B cell (primary cell): ENCODE data around the gene CLEC18B. TPM values are rescaled to one million over a fixed set of nuclear protein-coding genes. Genes with fewer than 3 reads are reported as not detected.

Experiments used
- ATAC-seq: fragments of 200-7000 bp; cut with Tn5 transposase; one replicate; pipeline ENCODE4 v1.10.0; 2021; ENCODE audit warnings: low read depth, mild to moderate bottlenecking, moderate number of reproducible peaks, moderate library complexity
- CTCF ChIA-PET: fragments of 350-600 bp; sonication (Branson Sonifier 250); formaldehyde crosslinking; loops from one replicate; lab custom pipeline; 2021; ENCODE audit warnings: antibody characterized with exemption, inconsistent platforms; lab: Charles Lee
- POLR2A ChIA-PET: fragments of 350-600 bp; sonication (Branson Sonifier 250); formaldehyde crosslinking; loops from one replicate; lab custom pipeline; 2021; ENCODE audit warnings: antibody characterized with exemption; lab: Charles Lee
- DNase-seq: peaks from one replicate; pipeline ENCODE4 v3.0.0; 2013
- H2AFZ ChIP-seq: 2 replicates; pipeline ENCODE4 v1.6.1; 2012; ENCODE audit warnings: mild to moderate bottlenecking, low read depth, low read length; ENCODE audit not compliant: insufficient read depth, poor library complexity, severe bottlenecking
- H3K27ac ChIP-seq, 2 donors: 1 replicate in 1 of 2; 2 replicates in 1 of 2; pipeline ENCODE4 v1.5.1; 2012 to 2013; ENCODE audit warnings: low read length in 2 of 2, mild to moderate bottlenecking in 2 of 2, moderate library complexity in 1 of 2
- H3K27me3 ChIP-seq, 4 experiments: fragments of 200-600 bp in 1 of 4; sonication (generic) in 1 of 4; replicated peaks in 1 of 4; 1 replicate in 2 of 4; 2 replicates in 2 of 4; pipeline versions ENCODE4 v1.6.1 to v1.7.0; 2013 to 2016; ENCODE audit warnings: low read length in 3 of 4, mild to moderate bottlenecking in 2 of 4, mixed read lengths in 1 of 4, moderate library complexity in 1 of 4; ENCODE audit not compliant: insufficient read depth in 4 of 4, control insufficient read depth in 3 of 4; ENCODE audit errors: control extremely low read depth in 1 of 4
- H3K36me3 ChIP-seq, 2 experiments: replicated peaks in 1 of 2; 1 replicate in 1 of 2; 2 replicates in 1 of 2; pipeline versions ENCODE4 v1.6.1 to v1.7.1; 2013; ENCODE audit warnings: low read length in 1 of 2; ENCODE audit not compliant: insufficient read depth in 2 of 2, control insufficient read depth in 1 of 2; ENCODE audit errors: control extremely low read depth in 1 of 2, extremely low read depth in 1 of 2
- H3K4me1 ChIP-seq, 2 donors: fragments of 200-600 bp in 1 of 2; sonication (generic) in 1 of 2; 1 replicate in 1 of 2; 2 replicates in 1 of 2; pipeline versions ENCODE4 v1.5.1 to v1.6.1; 2013 to 2017; ENCODE audit warnings: low read length in 2 of 2; ENCODE audit not compliant: control insufficient read depth in 2 of 2, insufficient read depth in 2 of 2
- H3K4me2 ChIP-seq: replicated peaks from 2 replicates; pipeline ENCODE3; 2012; ENCODE audit warnings: mild to moderate bottlenecking, low read depth, low read length; ENCODE audit not compliant: poor library complexity, severe bottlenecking
- H3K4me3 ChIP-seq, 5 experiments: fragments of 200-600 bp in 1 of 5; sonication (generic) in 1 of 5; 1 replicate in 3 of 5; 2 replicates in 2 of 5; pipeline versions ENCODE4 v1.5.1 to v1.7.0; 2011 to 2016; ENCODE audit warnings: low read length in 4 of 5, mild to moderate bottlenecking in 4 of 5, low read depth in 2 of 5, control low read depth in 1 of 5, moderate library complexity in 1 of 5; ENCODE audit not compliant: insufficient read depth in 1 of 5; ENCODE audit errors: control extremely low read depth in 1 of 5, extremely low read depth in 1 of 5
- H3K79me2 ChIP-seq: fragments of 200-600 bp; sonication (generic); one replicate; pipeline ENCODE4 v1.6.0; 2016; ENCODE audit warnings: low read length; ENCODE audit not compliant: control insufficient read depth, insufficient read depth
- H3K9ac ChIP-seq: fragments of 200-600 bp; sonication (generic); 2 replicates; pipeline ENCODE4 v1.6.1; 2017; ENCODE audit warnings: mild to moderate bottlenecking, low read length, moderate library complexity
- H3K9me3 ChIP-seq, 3 donors: one replicate each; pipeline versions ENCODE4 v1.6.1 to v1.7.1; 2013; ENCODE audit warnings: low read length in 2 of 3; ENCODE audit not compliant: control insufficient read depth in 2 of 3, insufficient read depth in 1 of 3; ENCODE audit errors: control extremely low read depth in 1 of 3
- H4K20me1 ChIP-seq: 2 replicates; pipeline ENCODE4 v1.6.0; 2012; ENCODE audit warnings: mild to moderate bottlenecking, low read length; ENCODE audit not compliant: insufficient read depth, control insufficient read depth, poor library complexity, severe bottlenecking
- H3K27ac Mint-ChIP-seq: one replicate; pipeline ENCODE4 v1.8.0; 2021; ENCODE audit warnings: mixed read lengths
- H3K27me3 Mint-ChIP-seq: one replicate; pipeline ENCODE4 v1.8.0; 2021; ENCODE audit warnings: mixed read lengths
- H3K4me1 Mint-ChIP-seq: one replicate; pipeline ENCODE4 v1.8.0; 2021; ENCODE audit warnings: mixed read lengths
- H3K4me3 Mint-ChIP-seq: one replicate; pipeline ENCODE4 v1.8.0; 2021; ENCODE audit warnings: mixed read lengths
- H3K9me3 Mint-ChIP-seq: one replicate; pipeline ENCODE4 v1.8.0; 2022; ENCODE audit warnings: mixed read lengths; ENCODE audit not compliant: insufficient read depth
- CTCF ChIP-seq: fragments of 200-600 bp; IDR thresholded peaks from one replicate; pipeline ENCODE4 v1.8.0; 2022; ENCODE audit warnings: antibody characterized with exemption, mild to moderate bottlenecking
- EZH2 ChIP-seq: IDR thresholded peaks from 2 replicates; pipeline ENCODE4 v1.6.1; 2012; ENCODE audit warnings: borderline replicate concordance, low read depth, mild to moderate bottlenecking, moderate library complexity, low read length; ENCODE audit not compliant: insufficient read depth, poor library complexity, severe bottlenecking
- WGBS: methylation state at CpG from one replicate; pipeline ENCODE4 v1.1.5; 2013; ENCODE audit warnings: missing lambda C conversion rate; ENCODE audit not compliant: insufficient coverage; 5-methylcytosine and 5-hydroxymethylcytosine counted together
- intact Hi-C: fragments of 100-400 bp; cut with micrococcal nuclease; formaldehyde crosslinking; loops from one replicate; pipeline ENCODE4 v1.10.0; 2022
- polyA plus RNA-seq: library from polyadenylated mRNA; depleted of rRNA; stranded (reverse); fragments of >200 nt; gene quantifications from 2 replicates; pipeline ENCODE4 v1.2.3, GENCODE V29; 2012
- total RNA-seq, 2 donors: library from RNA; stranded (reverse); fragments of 120-200 nt in 1 of 2; gene quantifications; 1 replicate in 1 of 2; 2 replicates in 1 of 2; pipeline versions ENCODE4 v1.2.3 to v1.2.4, GENCODE V29; 2013 to 2022

The CLEC18B gene
- total and polyA plus RNA-seq, 2 donors (not counting 1 experiment from before 2014, with no cell fraction given) = 1.0 to 1.6 TPM

- Histone ChIP-seq H3K4me1 (peaks cover 4 to 13% of the 10 kb centered on the region in 2 donors), H3K27ac (no peak overlapping the region), H2AFZ (no peak overlapping the region), H4K20me1 (peaks cover 4% of the 10 kb centered on the region), H3K4me2 (no peak overlapping the region), H3K9ac (no peak overlapping the region), H3K27me3 (no peaks in the 10 kb centered on the region), H3K9me3 (no peaks in the 10 kb centered on the region), H3K4me3 (no peak overlapping the region), H3K36me3 (peaks cover 0 to 44% of the 10 kb centered on the region in 2 experiments), H3K79me2 (no peaks in the 10 kb centered on the region)
- WGBS = 100% methylated on average over 5 of the region's 5 CpGs
- no peak overlapping the region for H3K4me3 Mint-ChIP-seq
- DNase-seq = no peak
- ChIA-PET CTCF (no interaction called here), POLR2A (no interaction called here)
- intact Hi-C loops = no loop called here
- TF ChIP-seq EZH2 (no peak), CTCF (no peak)
- no peaks in the 10 kb centered on the region for H3K9me3 Mint-ChIP-seq
- no peaks in the 10 kb centered on the region for H3K27me3 Mint-ChIP-seq
- no peak overlapping the region for H3K27ac Mint-ChIP-seq
- peaks cover 19% of the 10 kb centered on the region for H3K4me1 Mint-ChIP-seq
- ATAC-seq = no peak
Measured at GRCh38 chr16:74449470-74449869, 28.2 kb upstream of the CLEC18B start.

- peaks cover 4% of the 10 kb centered on the region for H4K20me1 ChIP-seq
- H3K4me3 Mint-ChIP-seq = no peak overlapping the region
- H3K4me1 ChIP-seq = peaks cover 4 to 13% of the 10 kb centered on the region in 2 donors
- H3K27me3 ChIP-seq = no peaks in the 10 kb centered on the region
- 93% methylated on average over 5 of the region's 8 CpGs for WGBS
- H2AFZ ChIP-seq = no peak overlapping the region
- peaks cover 19% of the 10 kb centered on the region for H3K4me1 Mint-ChIP-seq
- H3K27me3 Mint-ChIP-seq = no peaks in the 10 kb centered on the region
- no peaks in the 10 kb centered on the region for H3K9me3 Mint-ChIP-seq
- H3K36me3 ChIP-seq = peaks cover 0 to 44% of the 10 kb centered on the region in 2 experiments
- CTCF ChIA-PET = no interaction called here
- no peak overlapping the region for H3K27ac ChIP-seq
- H3K27ac Mint-ChIP-seq = no peak overlapping the region
- no peak overlapping the region for H3K4me3 ChIP-seq
- H3K4me2 ChIP-seq = no peak overlapping the region
- H3K9me3 ChIP-seq = no peaks in the 10 kb centered on the region
- POLR2A ChIA-PET = no interaction called here
- intact Hi-C loops = no loop called here
- TF ChIP-seq EZH2 = no peak
- no peak for TF ChIP-seq CTCF
- DNase-seq = no peak
- ATAC-seq = no peak
- H3K79me2 ChIP-seq = no peaks in the 10 kb centered on the region
- H3K9ac ChIP-seq = no peak overlapping the region
Measured at GRCh38 chr16:74448990-74449389, 27.7 kb upstream of the CLEC18B start.
